ENCODE data around the gene METTL26.
A peak's percentile ranks its signal among the peaks of the same experiment; 100 is the strongest.

Gene METTL26

DNA sequence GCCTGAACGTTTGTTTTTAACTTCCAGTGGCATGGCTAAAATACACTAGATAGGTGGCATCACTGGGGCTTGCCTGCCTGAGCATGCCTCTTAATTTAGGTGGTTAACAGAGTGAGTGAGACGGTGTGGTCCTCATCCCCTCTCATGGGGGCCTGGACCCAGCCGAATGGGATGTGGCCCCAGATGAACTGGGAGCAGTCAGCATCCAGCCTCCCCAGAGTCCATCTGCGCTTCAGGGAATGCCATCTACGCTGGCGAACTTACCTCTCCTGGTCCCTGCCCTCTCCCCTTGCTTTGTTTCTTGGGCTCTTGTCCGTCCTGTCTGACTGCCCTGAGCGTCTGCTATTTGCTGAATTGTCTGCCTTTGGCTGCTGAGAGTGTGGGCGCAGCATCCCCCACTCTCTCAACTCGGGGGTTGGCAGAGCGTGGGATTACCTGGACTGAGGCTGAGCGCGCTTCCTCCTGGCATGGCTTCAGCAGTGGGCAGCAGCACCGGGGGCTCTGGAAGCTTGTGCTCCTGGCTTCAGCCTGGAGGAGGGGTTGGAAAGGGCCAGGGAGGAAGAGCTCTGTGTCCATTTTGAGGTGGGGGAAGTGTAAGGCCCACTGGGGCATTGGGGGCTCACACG, 44.1 kb downstream of the METTL26 start:
- no peak for DNase-seq (ENCODE audit: low spot score)
- TF ChIP-seq, protein P1, sequence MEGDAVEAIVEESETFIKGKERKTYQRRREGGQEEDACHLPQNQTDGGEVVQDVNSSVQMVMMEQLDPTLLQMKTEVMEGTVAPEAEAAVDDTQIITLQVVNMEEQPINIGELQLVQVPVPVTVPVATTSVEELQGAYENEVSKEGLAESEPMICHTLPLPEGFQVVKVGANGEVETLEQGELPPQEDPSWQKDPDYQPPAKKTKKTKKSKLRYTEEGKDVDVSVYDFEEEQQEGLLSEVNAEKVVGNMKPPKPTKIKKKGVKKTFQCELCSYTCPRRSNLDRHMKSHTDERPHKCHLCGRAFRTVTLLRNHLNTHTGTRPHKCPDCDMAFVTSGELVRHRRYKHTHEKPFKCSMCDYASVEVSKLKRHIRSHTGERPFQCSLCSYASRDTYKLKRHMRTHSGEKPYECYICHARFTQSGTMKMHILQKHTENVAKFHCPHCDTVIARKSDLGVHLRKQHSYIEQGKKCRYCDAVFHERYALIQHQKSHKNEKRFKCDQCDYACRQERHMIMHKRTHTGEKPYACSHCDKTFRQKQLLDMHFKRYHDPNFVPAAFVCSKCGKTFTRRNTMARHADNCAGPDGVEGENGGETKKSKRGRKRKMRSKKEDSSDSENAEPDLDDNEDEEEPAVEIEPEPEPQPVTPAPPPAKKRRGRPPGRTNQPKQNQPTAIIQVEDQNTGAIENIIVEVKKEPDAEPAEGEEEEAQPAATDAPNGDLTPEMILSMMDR (IDR thresholded peaks at IDR 0.05) = no peak
- Histone ChIP-seq H3K27ac (no peak overlapping the region), H3K4me3 (no peak overlapping the region)

DNA sequence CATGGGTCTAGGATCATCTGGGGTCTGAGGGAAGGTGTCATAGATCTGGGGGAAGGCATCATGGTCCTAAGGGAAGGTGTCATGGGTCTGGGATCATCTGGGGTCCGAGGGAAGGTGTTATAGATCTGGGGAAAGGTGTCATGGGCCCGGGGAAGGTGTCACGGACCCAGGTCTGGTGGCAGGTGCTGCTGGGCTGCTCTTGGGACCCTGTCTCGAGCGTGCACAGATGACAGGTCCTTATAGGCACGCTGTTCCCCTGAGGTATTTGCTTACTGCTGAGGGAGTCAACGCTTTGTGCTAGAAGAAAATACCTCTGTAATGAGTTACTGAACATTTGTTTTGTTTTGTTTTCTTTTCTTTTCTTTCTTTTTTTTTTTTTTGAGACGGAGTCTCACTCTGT, 44.9 kb downstream of the METTL26 start:
- H3K4me3 ChIP-seq = peak overlapping the region; percentile 84
- no peak overlapping the region for H3K27ac ChIP-seq
- DNase-seq (ENCODE audit: low spot score) = no peak
- TF ChIP-seq, protein P1 (IDR thresholded peaks at IDR 0.05) = no peak

DNA sequence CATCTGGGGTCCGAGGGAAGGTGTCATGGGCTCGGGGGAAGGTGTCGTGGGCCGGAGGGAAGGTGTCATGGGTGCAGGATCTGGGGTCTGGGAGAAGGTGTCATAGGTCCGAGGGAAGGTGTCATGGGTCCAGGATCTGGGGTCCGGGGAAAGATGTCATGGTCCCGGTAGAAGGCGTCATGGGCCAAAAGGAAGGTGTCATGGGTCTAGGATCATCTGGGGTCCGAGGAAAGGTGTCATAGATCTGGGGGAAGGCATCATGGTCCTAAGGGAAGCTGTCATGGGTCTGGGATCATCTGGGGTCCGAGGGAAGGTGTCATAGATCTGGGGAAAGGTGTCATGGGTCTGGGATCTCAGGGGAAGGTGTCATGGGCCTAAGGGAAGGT, 45.3 kb downstream of the METTL26 start:
- no peak for DNase-seq (ENCODE audit: low spot score)
- peak overlapping the region in 1 of 2 donors; percentile 90 for H3K27ac ChIP-seq
- peak overlapping the region; percentile 84 for H3K4me3 ChIP-seq
- TF ChIP-seq, protein P1 (IDR thresholded peaks at IDR 0.05) = no peak

DNA sequence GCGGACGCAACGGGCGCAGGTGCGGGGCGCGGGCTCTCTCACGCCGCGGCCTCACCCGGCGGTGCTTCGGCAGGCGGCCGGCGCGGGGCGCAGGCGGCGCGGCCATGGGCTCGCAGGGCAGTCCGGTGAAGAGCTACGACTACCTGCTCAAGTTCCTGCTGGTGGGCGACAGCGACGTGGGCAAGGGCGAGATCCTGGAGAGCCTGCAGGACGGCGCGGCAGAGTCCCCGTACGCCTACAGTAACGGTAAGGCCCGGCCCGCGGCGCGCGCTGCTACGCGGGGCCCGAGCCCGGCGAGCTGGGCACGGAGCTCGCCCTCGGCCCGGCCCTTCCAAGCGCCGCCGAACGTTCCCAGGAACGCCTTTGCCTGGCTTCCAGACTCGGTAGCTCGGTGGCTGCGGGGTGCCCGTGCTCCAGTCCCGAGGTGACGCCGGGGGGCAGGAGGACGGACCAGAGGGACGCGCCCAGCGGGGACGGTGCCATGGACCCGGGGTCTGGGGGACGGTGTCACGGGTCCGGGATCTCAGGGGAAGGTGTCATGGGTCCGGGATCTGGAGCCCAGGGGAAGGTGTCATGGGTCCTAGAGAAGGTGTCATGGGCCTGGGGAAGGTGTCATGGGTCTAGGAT, 45.8 kb downstream of the METTL26 start:
- H3K27ac ChIP-seq = peak overlapping the region; percentile 65 to 90
- no peak for DNase-seq (ENCODE audit: low spot score)
- TF ChIP-seq, protein P1 (IDR thresholded peaks at IDR 0.05) = no peak
- H3K4me3 ChIP-seq = peak overlapping the region; percentile 84

DNA sequence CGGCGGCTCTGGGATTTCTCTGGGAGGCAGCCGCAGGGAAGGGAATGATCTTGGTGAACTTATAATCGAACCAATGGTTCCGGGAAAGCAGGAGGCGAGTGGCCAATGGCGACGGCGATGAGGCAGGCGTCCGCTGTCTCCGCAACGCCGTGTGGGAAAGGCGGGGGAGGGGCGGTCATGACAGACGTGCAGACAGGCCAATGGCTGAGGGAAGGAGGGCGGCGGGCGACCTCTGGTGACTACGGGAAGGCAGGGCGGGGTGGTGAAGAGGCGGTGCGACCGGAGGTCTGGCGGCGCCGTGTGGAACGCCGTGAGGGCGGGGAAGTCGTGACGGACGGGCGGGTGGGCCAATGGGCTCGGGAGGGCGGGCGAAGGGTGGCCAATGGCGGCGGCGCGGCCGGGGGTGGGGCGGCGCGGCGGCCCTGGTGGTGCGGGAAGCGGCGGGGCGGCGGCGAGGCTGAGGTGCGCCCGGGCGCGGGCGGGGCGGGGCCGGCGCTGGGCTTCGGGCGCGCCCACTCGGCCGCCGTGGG, 46.4 kb downstream of the METTL26 start, which contains the start of gene RAB40C:
RAB40C (plus strand) TSS at position 409 of the 530 bp plus-strand sequence. CDS start 226 bp downstream, outside the sequence.
- H3K27ac ChIP-seq = peak within 1 kb of the TSS; percentile 90 to 93
- H3K4me3 ChIP-seq = peak within 1 kb of the TSS; percentile 84
- DNase-seq (ENCODE audit: low spot score) = peak; percentile 99
- TF ChIP-seq, protein P1 (IDR thresholded peaks at IDR 0.05) = no peak

DNA sequence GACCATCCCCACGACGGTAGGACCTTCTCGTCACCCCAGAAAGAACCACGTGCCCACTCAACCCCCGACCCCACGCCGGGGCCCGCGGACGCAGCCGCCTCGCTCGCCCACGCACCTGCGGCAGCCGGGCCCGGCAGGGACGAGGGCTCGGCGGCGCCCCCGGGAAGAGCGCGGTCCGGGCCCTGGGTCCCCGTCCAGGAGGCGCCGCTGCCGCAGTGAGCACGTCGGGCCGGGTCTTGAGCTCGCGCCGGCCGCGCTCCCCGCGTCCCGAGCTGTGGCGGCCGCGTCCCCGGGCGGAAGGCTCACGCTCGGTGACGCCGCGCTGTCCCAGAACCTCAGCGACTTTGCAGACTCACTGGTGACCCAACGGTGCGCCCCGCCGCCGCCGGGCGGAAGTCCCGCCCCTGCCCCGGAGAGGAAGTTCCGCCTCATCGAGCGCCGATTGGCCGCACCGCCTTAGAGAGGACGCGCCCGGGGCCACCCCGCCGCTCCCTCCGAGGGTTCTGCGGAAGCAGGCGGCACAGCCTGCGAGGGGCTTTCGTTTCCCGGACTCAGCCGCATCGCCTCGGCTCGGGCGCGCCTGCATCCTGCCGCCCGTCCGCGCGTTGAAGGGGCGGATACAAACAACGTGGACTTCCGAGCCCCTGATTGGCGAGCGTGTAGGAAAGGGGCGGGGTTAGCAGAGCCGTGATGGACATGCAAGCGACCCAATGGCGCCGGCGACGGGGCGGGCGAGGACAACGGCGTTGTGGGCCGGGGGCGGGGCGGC, 47.0 kb downstream of the METTL26 start:
- TF ChIP-seq, protein P1 (IDR thresholded peaks at IDR 0.05) = no peak
- H3K4me3 ChIP-seq = peak overlapping the region; percentile 84
- peak; percentile 98 for DNase-seq (ENCODE audit: low spot score)

More for the DNA sequence above, 47.0 kb downstream of the METTL26 start:
- peak overlapping the region; percentile 90 to 93 for H3K27ac ChIP-seq

Data from coronary artery (tissue), 2 donors.